Stimulated activated naive CD8-positive, alpha-beta T cell treated with anti-CD3 and anti-CD28 coated beads, Interleukin-15, Interleukin-2, amounts not matched to agents 100 U/mL and 50 U/mL, for 24 hours (primary cell): Measurements from ENCODE around the gene STARD13.

Experiments used
- ATAC-seq: fragments of 150-1000 bp; cut with Tn5 transposase; one replicate; pipeline ENCODE4 v1.10.0; 2021
- DNase-seq: peaks from one replicate; pipeline ENCODE4 v3.0.0; 2021

STARD13 gene

DNA sequence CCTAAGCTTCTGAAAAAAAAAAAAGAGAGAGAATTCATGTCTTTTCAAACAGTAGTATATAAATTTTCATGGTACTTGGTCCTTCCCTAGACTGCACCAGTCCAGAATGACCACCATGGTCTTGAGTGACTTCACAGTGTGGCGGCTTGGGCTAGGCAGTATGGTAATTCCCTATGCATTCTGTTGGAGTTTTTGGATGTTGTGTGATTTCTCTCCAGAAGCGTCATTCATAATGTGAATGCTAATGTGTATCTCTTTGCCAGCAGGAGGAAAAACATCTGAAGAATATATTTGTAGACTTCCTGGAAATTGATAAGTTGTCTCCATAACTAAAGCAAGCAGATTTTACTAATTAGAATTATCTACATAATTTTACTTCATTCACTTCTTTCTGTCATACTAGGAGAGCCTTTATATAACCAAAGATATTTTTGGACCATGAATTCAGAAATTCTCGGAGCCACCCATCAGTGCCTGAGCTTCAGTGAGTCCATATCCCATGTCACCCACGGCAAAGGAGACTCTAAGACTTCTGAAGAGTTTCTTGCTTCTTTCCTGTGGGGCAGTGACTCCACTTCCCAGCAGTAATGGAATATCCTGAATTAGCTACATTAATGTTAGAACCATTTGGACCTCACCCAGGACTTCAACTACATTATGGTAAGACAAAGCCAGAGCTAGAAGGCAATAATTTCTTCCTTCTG, 8.4 kb downstream of the STARD13 start:
- ATAC-seq = no peak
- no peak for DNase-seq

DNA sequence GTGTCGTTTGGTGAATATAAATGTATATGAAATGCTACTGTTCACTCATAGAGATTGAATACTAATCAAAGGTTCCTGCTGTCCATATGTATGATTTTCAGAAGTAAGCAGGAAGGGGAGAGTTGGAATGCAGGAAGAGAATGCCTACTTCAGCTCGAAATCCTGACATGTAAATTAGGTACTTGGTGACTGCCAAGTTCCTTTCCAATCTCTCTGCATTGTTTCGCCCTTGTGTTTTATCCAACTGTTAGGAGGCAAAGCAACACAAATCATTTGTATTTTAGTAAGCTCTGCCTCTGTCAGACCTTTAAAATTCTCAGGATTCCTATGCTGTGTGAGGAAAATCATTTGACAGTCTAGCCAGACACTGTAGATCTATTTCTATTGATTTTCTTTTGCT, 9.0 kb downstream of the STARD13 start:
- ATAC-seq (no peak), DNase-seq (no peak)

DNA sequence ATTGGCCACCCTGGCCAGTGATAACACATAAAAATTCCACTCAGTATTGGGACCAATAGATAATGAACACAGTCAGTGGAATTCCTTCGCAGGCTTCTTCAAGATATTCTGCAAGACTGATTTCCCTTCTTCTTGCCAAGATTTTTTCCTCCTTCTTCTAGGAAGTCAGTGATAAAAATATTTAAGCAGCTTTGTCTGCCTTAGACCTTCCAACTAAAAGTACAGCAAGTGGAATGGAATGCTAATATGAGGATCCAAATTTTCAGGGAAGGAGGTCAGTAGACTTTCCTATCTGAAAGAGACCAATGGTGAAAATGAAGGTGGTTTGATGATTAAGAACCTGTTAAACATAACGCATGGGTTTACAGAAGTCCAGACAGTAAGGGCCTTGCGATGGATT, 9.6 kb downstream of the STARD13 start:
- no peak for DNase-seq
- ATAC-seq = no peak

DNA sequence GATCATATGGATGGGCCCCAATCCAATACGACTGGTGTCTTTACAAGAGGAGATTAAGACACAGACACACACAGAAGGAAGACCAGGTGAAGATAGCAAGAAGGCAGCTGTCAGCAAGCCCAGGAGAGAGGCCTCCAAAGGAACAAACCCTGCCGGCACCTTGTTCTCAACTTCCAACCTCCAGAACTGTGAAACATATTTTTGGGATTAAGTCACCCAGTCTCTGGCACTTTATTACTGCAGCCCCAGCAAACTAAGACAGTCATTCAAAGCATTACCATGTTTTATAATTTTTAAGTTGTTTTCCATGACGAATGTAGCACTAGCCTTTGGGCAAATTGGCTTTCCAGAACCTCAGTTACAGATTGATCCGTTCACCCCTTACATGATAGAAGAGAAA, 11.3 kb downstream of the STARD13 start:
- DNase-seq = no peak
- ATAC-seq = no peak

DNA sequence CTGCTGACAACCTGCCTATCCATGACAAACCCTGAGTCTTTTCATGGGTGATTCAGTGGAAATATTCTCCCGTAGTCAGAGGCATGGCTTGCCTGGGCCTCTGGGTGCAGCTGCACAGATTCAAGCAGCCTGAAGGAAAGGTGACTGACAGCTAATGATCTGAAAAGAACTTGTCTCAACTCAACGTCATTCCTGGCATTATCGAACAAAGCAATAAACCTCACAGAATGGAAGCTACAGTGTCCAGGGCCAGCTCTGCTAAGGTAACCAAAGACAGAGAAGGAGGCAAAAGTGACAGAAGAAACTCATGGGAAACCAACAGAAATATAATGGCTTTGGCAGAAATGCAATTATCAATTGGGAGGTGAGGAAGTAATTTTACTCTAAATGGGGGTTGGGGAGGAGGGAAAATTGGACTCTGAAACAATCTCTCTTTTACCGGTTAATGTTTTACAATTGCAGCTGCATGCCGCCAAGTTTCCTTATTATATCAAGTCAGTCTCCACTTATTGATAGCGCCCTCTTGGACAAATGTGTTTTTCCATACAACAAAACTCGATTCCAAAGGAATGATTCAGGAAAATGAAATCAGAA, 12.9 kb downstream of the STARD13 start:
- no peak for ATAC-seq

DNA sequence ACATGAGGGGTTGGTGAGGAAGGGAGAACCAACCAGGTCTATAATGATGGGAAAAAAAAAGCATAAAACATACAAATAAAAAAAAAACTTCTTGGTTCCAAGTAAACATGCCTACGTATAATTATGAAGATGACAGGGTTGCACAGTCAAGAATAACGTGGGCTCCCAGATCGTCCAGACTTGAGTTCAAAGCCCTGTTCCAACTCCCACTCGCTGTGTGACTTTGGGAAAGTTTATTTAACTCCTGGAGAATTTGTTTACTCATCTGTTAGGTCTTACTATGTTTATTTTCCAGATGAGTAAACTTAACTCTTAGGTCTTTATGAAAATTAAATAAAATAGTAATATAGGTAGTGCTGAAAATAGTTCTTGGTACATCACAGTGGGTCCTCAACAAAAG, 13.8 kb downstream of the STARD13 start:
- DNase-seq = no peak
- no peak for ATAC-seq

More for the DNA sequence above, 12.9 kb downstream of the STARD13 start:
- no peak for DNase-seq

DNA sequence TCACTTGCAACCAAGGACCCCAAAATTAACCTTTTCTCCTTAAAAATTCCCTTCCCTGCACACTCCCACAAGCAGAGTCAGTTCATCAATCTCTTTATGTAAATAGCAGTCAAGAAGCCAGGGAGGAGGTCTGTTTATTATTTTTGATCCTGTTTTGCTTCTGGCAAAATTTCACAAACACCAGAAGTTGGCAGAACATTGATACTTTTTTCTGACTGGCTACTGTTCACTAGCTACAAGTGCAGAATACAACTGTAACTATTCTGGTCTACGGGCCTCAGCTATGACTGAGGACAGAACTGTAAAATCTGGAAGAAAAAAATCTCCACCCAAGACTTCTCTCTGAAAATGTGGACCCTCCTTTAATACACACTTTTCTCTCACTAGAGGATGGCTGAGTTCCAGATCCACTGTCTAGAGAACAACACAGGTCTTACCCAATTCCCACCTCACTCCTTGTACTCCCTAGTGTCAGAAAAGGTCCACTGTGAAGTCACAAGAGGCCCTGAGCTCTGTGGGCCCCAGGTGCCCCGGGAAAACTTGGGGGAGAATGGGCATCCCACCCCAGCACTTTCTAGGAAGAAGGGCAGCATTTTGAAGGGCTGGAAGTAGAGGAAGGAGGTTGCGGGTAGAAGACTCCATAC, 14.5 kb downstream of the STARD13 start:
- ATAC-seq (no peak), DNase-seq (no peak)

DNA sequence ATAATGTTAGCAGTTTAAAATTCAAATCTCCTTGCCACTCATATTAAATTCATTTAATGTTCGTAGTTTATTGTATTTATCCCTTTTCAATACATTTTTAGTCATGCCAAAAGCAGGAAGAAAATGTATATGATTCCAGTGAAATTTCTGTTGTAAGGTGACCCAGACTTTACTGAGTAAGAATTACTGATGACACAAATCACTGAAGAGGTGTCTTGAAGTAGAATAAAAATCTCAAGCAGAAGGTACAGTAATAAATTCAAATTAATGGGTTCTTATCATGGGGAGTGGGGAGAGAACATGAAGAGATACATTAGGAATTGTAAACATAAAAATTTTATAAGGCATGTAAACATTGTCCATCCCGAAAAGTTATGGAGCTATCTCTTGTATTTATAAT, 19.9 kb downstream of the STARD13 start:
- no peak for DNase-seq
- ATAC-seq = no peak

DNA sequence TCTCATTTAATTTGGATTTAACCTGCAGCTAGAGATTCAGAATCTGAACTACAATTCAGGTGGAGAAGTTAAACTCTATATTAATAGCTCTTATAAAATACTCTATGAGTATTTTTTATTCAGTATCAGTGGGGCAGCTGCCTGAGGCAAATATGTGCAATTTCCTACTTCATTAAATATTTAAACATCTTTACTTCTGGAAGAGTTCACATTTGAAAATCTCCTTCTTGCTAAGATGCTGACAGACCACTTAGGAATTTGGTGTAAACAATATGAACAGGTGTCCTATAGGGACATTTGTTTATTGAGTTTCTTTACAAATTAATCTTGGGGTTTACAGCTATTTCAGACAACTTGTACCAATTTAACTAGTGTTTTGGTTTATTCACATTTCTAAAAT, 20.4 kb downstream of the STARD13 start:
- ATAC-seq (no peak), DNase-seq (no peak)

DNA sequence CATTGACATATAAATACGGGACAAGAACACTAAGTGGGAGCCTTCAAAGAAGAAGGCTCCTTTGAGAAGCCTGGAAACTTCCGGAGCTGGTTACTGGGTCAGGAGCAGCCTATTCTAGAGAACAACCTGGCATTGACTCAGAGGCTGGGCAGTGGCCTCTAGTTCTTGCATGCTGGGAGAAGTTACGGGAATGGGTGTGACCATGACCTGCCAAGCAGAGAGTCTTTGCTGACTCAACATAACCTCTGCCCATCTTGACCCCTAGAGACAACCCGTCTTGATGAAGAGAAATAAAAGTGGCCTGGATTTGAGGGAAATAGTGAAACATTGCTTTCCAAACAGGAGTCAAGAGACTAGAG, 21.0 kb downstream of the STARD13 start:
- DNase-seq = no peak
- no peak for ATAC-seq

DNA sequence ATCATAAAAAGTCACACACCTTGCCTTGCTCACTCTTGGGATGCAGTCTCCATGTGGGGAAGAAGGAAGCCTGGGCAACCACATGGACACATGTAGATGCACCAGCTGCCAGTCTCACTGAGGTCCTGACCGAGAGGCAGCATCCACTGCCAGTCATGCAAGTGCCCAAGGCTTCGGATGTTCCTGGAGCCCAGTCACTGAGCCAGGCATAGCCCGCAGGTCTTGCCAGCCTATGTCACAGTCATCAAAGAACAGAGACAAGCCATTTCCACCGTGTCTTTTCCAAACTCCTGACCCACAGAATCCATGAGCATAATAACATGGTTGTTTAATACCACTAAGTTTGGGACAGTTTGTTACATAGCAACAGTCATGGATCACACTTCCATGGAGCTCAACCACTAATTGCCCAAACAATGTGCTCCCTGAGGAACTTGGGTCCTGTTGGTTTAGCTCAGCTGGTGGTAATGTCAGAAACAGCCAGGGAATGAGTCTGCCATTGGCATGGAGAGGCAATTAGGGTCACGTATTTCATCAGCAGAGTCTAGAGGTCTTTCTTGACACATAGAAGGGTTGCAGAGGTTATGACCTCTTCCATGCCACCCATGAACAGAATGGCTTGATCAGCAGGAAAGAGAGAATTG, 21.5 kb downstream of the STARD13 start:
- ATAC-seq (no peak), DNase-seq (no peak)

DNA sequence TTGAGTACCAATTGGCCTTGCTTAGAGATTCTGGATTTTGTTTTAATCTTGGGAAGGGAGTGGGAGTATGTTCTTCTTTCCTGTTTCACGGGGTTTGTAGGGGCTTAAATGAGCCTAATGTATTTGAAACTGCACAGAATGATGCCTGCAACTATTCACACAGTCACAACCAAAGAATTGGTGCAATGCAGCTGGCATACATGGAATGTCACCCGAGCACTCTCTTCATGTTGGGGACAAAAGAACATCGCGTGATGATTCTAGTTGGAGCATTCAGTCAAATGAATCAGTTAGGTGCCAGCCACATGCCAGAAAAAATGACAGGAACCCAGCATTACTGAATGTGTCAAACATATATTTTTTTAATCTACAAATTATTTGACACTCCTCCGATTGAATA, 22.1 kb downstream of the STARD13 start:
- DNase-seq (no peak), ATAC-seq (no peak)

DNA sequence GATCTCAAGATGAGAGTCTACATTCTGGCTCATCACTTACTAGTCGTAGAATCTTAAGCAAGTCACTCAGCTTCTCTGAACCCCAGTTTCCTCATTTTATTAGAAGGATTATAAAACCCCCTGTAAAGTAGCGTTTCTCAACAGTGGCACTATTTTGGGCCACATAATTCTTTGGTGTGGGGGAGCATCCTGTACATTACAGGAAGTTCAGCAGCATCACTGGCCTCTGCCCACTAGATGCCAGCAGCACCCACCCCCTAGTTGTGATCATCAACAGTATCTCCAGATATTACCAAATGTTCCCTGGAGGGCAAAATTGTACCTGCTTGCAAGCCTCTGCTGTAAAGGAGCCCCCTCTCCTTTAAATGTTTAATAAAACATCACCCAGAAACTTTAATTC, 22.6 kb downstream of the STARD13 start:
- ATAC-seq (no peak), DNase-seq (no peak)

DNA sequence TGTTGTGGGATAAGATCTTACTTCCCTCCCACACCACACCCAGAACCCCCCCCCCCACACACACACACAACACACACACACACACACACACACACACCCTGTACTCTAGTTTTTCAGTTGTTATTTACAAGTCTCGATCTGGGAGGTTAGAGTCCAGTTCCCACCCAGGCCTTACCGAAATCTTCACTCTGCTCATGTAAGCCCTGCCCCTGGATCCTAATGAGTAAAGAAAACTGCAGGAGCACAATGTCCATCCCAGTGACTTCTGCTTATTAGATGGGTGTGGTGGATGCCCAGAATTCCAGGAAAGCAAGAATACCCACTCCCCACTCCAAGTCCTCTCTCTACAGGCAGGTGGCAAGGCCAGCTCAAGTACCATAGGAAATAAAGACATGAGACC, 23.0 kb downstream of the STARD13 start:
- DNase-seq = no peak
- no peak for ATAC-seq

DNA sequence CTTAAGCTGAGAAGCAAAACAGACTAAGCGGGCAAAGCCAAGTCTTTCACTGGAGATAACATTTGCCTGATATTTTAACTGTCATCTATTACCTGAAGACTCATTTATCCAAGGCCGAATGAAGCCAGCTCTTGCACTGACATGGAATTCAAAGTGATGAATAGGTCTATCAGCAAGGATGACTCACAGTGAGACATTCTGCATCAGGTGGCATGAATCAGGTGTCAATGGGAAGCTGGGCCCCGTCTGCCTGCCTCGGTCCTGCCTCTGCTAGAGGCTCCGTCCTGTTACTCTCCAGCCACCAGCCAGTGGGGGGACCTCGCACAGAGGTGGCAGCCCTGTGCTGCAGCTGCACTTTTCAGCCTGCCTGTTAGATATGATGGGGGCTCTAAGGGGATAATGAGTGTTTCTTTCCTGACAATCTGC, 23.5 kb downstream of the STARD13 start:
- ATAC-seq (no peak), DNase-seq (no peak)

DNA sequence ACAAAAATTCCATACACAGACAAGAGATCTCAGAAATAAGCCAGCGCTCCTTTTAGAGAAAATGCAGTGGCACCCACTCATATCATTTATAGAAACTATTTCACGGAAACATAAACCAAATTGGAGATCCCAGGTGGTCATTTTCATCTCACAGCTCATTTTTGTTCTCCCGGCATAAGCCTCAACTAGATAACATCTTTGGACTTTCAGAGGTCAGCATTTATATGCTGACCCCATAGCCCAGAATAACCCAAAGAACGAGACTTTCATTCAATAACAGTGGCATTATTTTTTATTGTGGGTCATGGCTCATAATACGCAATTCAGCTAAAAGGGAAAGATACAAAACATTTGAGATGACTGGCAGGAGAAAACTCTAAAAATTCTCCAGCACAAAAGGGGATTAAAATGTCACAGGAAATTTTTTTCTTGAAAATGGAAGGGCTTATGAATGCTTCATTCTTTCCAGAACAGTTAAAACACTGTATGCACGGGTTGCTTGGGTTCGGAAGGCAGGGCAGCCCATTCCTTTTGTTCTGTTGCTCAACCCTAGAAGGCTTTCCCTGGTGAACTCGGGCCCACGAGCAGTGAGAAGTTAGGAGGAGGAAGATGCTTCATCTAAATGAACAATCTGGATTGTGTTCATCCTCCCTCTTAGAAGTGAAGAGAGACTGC, 24.0 kb downstream of the STARD13 start:
- DNase-seq (no peak), ATAC-seq (no peak)

DNA sequence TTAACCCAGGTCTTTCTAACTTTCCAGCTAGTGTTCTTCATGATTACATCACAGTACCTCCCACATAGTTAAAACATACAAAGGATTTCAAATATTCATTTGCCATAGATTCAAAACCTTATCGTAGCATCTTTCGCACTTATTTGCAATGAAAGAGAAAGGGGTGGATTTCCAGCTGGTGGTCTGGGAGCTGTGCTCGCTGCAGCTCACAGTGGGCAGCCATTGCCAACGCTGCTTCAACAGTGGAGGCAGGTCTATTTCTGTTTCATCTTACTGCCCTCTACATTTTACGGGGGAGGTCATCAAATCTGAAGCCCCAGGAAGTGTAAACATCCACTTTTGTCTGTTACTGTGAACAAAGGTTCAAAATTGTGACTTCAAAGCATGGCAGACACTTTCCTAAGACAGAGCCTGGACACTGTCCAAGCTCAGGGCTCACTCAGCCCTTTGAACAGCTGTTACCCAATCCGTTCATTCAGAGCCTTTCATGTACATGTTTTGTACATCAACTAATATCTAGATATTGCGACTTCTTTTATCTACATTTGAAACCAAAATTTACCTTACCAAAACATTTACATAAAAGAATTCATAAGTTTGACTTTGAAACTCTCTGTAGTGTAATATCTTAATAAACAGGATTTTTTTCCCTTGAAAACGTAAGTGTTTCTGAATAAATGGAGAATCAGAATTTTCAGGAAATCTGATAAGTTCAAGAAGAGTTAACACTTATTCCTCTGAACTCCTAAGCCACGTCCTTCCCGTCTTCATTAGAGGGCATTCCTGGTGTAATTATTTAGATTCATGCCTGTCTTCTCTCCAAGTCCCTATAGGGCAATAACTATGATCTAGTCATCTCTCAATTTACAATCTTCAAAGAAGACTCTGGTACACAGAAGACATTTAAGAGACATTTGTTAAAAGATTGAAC, 25.1 kb downstream of the STARD13 start:
- ATAC-seq = no peak

DNA sequence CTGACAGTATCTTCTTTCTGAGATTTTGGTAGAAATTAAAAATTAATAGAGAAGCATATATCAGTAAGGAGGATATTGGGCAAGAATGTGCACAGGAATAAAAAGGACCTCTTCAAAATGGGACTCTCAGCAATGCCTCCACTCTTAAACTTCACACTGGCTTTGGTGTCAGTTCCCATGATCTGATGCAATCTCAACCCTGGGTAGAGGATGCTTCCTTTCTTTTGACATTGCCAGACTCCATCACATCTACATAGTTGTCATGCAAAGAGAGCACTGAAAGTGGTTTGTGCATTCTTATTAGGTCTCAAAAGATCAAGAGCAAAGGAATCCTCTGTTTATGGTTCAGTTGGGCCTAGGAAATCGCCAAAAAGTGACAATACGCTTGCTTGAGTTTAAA, 26.3 kb downstream of the STARD13 start:
- ATAC-seq (no peak), DNase-seq (no peak)

More for the DNA sequence above, 25.1 kb downstream of the STARD13 start:
- DNase-seq = no peak

DNA sequence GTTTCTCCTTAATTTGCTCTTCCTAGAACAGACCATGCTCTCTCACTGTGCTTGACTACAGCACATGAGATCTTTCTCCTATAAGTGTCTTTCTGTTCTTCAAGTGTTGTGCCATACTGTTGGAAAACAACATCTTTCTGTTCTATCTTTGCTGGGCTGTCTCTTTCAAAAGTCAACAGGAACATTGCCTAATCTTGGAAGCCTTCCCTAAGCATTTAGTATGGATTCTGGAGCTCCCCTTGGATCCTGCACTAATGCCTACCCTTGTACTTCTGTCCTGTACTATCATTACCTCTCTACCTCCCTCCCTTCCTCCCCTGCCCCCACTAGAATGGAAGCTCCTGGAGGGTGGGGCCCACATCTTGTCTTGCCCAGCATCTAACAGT, 26.8 kb downstream of the STARD13 start:
- DNase-seq (no peak), ATAC-seq (no peak)

DNA sequence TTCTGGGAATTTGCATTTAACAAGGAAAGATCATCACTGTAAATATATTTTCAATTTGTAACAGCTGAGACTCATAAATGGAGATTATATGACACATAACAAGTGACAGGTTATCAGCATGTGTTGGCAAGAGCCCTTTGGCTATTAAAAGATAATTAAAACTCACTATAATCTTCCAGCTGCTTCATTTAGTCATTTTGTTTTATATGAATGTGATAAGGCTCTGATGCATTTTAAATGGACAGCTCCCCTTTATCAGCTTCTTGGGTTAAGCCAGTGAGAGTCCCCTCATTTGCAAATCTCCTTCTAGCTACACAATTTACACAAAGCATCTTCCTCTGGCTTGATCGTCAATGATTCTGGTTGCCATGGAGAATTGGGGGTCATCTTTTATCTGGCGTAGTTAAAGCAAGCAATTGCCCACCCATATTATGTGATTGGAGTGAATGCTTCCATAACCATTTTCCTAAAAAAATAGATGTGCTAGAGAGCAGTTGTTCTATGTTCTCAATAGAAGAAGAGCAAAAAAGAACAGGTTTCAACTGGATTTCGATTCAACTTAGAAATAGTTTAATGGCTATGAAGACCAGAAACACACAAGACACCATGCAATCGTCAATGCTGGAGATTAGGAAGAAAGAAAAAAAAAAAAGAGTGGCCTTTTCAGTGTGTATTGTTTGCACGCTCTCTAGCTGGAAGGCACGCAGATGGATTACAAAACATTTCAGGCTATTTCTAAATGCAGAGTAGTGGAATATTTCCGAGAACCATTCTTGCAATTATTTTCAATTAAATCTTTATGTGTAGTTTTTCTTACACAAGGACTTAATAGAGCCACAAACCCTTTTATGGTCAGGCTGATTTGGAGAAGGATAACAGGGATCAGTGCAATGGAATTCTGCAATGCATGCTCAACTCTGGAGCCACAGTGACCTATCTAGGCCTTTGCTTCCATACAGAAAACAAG, 27.4 kb downstream of the STARD13 start:
- no peak for ATAC-seq
- DNase-seq = no peak
